Activated naive CD8-positive, alpha-beta T cell treated with anti-CD3 and anti-CD28 coated beads for 36 hours (primary cell): ENCODE results near the gene DCDC1. TPM values are rescaled to one million over a fixed set of nuclear protein-coding genes. Genes with fewer than 3 reads are reported as not detected.

Experiments
- DNase-seq: peaks from one replicate; pipeline ENCODE4 v3.0.0; 2021
- H3K27ac Mint-ChIP-seq: one replicate; pipeline ENCODE4 v1.8.0; 2022; ENCODE audit warnings: mild to moderate bottlenecking, moderate library complexity, mixed read lengths
- H3K27me3 Mint-ChIP-seq: one replicate; pipeline ENCODE4 v1.8.0; 2022; ENCODE audit warnings: mild to moderate bottlenecking, mixed read lengths
- H3K36me3 Mint-ChIP-seq: one replicate; pipeline ENCODE4 v1.8.0; 2021; ENCODE audit warnings: mild to moderate bottlenecking, mixed read lengths
- H3K4me1 Mint-ChIP-seq: one replicate; pipeline ENCODE4 v1.8.0; 2021; ENCODE audit warnings: mixed read lengths
- H3K4me3 Mint-ChIP-seq: one replicate; pipeline ENCODE4 v1.8.0; 2022; ENCODE audit warnings: mild to moderate bottlenecking, moderate library complexity, mixed read lengths
- H3K9me3 Mint-ChIP-seq: one replicate; pipeline ENCODE4 v1.8.0; 2022; ENCODE audit warnings: mixed read lengths
- total RNA-seq, 2 experiments: library from RNA; stranded (reverse); gene quantifications; one replicate each; pipeline ENCODE4 v1.2.3, GENCODE V29; 2021

Gene DCDC1, protein sequence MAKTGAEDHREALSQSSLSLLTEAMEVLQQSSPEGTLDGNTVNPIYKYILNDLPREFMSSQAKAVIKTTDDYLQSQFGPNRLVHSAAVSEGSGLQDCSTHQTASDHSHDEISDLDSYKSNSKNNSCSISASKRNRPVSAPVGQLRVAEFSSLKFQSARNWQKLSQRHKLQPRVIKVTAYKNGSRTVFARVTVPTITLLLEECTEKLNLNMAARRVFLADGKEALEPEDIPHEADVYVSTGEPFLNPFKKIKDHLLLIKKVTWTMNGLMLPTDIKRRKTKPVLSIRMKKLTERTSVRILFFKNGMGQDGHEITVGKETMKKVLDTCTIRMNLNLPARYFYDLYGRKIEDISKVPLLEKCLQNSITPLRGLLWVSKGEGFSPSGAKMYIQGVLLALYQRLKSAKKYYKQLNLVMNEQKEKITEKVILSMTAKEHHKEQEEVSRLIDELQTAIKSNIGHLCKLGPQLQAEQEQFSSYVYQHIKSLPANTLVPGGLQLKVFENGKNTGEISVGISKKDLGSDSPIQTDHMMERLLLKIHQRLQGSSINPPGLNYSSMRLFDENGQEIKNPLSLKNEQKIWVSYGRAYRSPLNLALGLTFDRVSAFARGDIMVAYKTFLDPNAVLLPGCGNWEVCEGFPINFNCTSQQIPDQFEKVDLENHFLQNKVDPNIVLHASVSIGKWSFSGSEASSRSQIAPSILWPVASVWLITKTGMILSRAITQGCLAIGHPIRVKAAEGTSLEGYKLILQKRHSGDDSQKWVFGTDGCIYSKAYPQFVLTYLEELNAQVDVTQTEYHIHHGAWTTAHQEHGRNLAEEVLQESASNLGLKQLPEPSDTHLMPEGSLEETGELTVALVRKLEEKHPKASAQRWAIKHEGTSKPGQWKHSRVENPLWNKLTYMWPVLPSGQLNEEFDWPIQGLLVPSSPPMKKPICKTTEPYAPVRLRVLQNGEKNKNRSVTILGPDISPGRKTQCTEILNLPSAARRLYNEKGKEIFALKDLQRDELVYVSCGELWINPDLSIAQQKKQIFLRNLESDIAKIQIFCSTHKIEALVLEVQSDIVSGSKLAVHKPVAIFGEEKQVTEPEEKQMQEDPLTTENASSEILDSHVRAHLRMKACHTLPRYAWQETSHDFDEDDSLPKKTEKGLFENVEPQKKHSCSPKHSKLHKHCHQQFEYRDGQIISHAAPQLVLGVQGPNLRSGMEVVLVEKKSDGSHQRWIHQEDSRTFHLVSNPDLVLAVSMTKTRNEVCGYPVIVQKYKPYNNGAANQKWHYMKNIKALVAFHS (N-terminal part only)
- under 1 TPM; 0.14 to 0.36 TPM for total RNA-seq

DNA sequence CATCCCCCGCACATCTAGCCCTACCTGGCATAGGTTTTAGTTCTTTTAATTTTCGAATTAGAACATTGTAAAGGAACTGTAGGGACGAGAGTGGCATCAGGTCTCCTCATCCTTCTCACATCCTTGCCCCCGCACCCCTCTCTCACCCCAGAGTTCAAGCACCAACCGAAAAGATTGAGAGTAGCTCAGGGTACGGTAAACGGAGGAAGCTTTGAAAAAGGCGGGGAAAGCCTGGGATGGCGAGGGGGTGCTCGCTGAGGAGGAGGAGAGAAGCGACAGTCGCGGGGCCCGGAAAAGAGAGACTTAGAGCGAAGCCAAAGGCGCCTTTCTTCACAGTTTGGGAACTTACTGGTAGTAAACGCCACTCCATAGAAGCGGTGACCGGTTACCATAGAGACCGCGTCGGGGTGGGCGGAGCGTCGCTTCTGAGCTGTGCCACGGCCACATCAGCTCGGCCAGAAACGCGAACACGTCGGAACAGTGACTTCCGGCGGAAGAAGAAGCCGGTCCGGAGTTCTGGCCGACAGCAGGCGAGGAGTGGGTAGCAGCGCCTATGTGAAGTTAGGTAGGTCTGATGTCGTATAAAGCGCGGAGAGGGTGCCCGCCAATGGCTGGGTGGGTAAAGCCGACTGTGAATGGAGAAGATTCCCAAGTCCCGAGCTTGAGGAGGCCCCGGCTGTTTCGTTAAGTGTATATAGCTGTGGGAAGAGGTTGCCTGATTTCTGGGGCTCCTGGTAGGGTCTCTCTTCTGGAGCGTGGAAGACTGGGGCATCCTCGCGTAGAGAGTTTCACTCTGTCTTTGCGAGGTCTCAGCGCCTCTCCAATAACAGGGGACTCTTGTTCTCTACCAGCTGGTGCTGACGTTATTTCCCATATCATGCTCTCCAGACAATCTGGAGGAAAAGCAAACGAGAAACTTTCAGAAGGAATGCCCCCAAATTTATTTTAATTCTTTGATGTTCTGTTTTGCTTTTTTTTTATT lies at the start of gene DCDC1, which contains the start of gene DNAJC24:
DCDC1 (minus strand) TSS at position 392 of the 982 bp plus-strand sequence. CDS start 41,459 bp downstream, outside the sequence.
DNAJC24 (plus strand) TSS at position 513 of the 982 bp plus-strand sequence. CDS start 889 bp downstream, outside the sequence.
- H3K9me3 Mint-ChIP-seq, result no peaks in the 10 kb centered on the region

DNA sequence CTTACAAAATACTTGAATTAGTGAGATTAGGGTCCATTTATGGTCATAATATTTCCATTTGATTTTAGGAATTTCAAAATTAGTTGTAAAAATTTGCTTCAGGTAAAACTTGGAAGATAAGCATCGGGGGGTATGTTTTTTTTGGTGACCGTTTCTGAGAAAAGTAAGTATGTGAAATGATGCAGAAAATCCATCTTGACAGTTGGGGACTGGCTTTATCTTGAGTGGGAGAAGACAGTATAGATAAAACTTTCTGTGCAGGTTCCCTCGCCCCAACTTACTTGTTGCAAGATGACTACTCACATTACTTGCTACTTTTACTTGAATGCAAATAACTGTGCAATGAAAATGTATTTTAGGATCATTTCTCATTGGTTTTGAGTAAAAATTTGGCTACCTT lies 49.6 kb upstream of the DCDC1 start:
- peaks cover 15% of the 10 kb centered on the region for H3K36me3 Mint-ChIP-seq
- no peak overlapping the region for H3K4me3 Mint-ChIP-seq
- DNase-seq, result no peak
- H3K9me3 Mint-ChIP-seq, result no peaks in the 10 kb centered on the region
- H3K27me3 Mint-ChIP-seq, result no peaks in the 10 kb centered on the region
- H3K27ac Mint-ChIP-seq, result no peak overlapping the region
- H3K4me1 Mint-ChIP-seq, result peaks cover 2% of the 10 kb centered on the region

More for the DNA sequence above, at the start of gene DCDC1, which contains the start of gene DNAJC24:
- Mint-ChIP-seq H3K36me3 (peaks cover 9% of the 10 kb centered on the region), H3K4me1 (peaks cover 36% of the 10 kb centered on the region), H3K4me3 (peak within 1 kb of the TSS; percentile 90), H3K27me3 (no peaks in the 10 kb centered on the region), H3K27ac (peak within 1 kb of the TSS; percentile 87)
- DNase-seq, result peak; percentile 90

DNA sequence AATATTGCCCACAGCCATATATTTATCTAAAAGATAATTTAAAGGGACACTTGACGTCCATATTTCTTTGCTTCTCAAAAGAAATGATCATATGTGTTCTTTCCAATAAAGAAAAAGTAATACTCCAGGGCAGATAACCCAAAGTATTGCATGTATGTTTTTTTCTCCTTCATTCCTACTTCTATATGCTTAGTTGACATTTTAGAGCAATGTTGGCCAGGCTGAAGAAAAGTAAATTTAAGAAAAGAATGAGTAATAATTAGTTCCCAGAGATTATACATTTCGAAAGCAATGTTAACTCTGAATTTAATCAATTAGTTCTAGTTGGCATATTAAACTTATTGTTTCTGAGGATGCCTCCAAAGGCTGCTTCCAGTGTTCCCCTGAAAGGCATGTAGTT lies 48.3 kb upstream of the DCDC1 start:
- H3K9me3 Mint-ChIP-seq, result no peaks in the 10 kb centered on the region
- no peak for DNase-seq
- no peak overlapping the region for H3K27ac Mint-ChIP-seq
- no peaks in the 10 kb centered on the region for H3K27me3 Mint-ChIP-seq
- H3K4me3 Mint-ChIP-seq, result no peak overlapping the region
- H3K36me3 Mint-ChIP-seq, result peaks cover 11% of the 10 kb centered on the region
- no peaks in the 10 kb centered on the region for H3K4me1 Mint-ChIP-seq

DNA sequence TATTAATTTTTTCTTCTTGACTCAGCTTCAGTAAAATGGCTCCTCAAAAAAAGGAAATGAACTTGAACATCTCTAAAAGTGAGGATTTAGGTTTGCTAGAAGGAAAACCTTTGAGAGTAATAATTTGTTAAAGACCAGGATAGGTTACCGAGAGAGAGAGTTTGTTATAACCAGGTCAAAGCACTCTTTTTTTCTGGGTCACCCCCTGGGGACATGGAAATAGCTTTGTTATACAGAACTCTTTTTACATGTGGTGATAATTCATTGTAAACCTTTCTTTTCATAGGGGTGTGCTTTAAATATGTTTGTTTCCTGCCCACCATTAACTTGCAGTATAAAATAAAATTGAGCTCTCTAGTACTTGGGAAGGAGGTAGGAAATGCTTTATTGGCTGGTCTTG lies 47.8 kb upstream of the DCDC1 start:
- peaks cover 11% of the 10 kb centered on the region for H3K36me3 Mint-ChIP-seq
- H3K27me3 Mint-ChIP-seq, result no peaks in the 10 kb centered on the region
- no peaks in the 10 kb centered on the region for H3K9me3 Mint-ChIP-seq
- no peaks in the 10 kb centered on the region for H3K4me1 Mint-ChIP-seq
- H3K4me3 Mint-ChIP-seq, result no peak overlapping the region
- no peak for DNase-seq
- H3K27ac Mint-ChIP-seq, result no peak overlapping the region

DNA sequence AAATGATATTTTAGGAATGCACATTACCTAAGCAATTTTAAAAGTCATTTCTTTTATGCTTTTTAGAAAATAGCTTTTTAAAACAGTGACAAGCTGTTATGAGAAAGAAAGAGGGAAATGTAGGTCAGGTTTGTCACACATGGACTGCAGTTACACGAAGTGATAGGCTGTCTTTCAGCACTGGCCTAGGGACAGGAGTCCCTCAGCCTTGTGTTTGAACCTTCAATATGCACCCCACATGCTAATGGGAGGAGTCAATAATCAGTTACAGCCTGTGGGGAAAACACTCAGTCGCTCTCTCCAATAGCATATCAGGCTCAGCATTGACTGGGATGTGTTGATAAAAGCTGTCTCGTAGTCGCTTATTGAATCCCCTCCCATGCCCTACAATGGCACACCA lies 45.9 kb upstream of the DCDC1 start:
- H3K9me3 Mint-ChIP-seq, result peaks cover 4% of the 10 kb centered on the region
- H3K27ac Mint-ChIP-seq, result no peak overlapping the region
- no peaks in the 10 kb centered on the region for H3K27me3 Mint-ChIP-seq
- H3K4me1 Mint-ChIP-seq, result no peaks in the 10 kb centered on the region
- H3K36me3 Mint-ChIP-seq, result peaks cover 13% of the 10 kb centered on the region
- DNase-seq, result no peak
- H3K4me3 Mint-ChIP-seq, result no peak overlapping the region

DNA sequence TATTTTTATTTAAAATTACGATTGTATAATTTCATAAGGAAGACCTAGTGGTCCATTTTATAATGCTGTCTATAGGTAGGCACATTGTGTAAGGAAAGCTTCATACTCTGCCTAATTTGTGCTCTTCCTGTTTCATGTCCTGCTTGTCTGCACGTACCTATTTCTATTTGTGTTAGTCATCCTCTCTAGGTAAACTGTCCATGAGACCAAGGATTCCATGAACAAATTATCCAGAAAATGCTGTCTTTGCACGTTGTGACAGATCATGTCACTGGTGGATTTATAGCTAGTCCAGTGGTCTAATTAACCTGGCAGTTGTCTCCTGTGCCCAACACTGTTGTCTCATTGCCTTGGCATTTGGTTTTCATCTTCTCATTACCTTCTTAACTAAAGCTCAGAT lies 44.8 kb upstream of the DCDC1 start:
- no peak for DNase-seq
- Mint-ChIP-seq H3K4me3 (no peak overlapping the region), H3K4me1 (no peaks in the 10 kb centered on the region), H3K27ac (no peak overlapping the region), H3K9me3 (peaks cover 6% of the 10 kb centered on the region), H3K27me3 (no peaks in the 10 kb centered on the region), H3K36me3 (peaks cover 15% of the 10 kb centered on the region)

DNA sequence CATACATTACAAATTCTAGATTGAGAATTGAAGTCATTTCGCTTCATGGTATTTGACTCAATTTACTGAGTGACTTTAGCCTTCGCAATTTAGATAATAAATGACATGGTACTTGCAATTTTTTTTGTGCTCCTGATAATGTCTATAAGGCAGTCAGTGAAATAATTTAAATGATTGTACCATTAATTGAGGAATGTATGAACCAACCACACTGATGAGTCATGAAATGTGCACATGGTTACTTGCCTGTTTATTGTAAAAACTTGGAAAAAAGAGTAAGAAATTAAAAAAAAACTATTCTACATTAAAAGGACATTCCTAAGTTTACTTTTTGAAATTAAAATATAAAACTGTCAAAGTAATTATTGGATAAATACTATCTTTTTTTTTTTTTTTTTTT lies 43.4 kb upstream of the DCDC1 start:
- Mint-ChIP-seq H3K4me3 (no peak overlapping the region), H3K27me3 (no peaks in the 10 kb centered on the region), H3K9me3 (peaks cover 6% of the 10 kb centered on the region), H3K4me1 (peaks cover 5% of the 10 kb centered on the region), H3K27ac (no peak overlapping the region), H3K36me3 (peaks cover 15% of the 10 kb centered on the region)
- no peak for DNase-seq

DNA sequence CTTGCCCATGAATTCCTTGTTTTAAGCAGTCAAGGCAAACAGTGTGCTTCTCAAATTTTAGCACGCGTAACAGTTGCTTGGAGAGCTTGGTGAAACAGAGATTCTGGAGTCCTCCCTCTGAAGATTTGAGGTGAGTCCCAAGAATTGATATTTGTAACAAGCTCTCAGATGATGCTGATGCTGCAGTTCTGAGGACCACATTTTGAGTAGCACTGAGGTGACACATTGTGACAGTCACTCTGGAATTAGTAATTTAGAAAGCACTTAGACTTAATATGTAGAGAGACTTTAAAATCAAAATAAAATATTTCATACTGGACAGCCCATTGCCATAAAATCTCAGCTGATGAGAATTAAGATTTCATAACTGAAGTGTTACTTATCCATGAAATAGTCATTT lies 38.7 kb upstream of the DCDC1 start:
- no peaks in the 10 kb centered on the region for H3K27me3 Mint-ChIP-seq
- no peak overlapping the region for H3K27ac Mint-ChIP-seq
- peaks cover 8% of the 10 kb centered on the region for H3K4me1 Mint-ChIP-seq
- DNase-seq, result no peak
- peaks cover 12% of the 10 kb centered on the region for H3K36me3 Mint-ChIP-seq
- no peak overlapping the region for H3K4me3 Mint-ChIP-seq
- H3K9me3 Mint-ChIP-seq, result peaks cover 6% of the 10 kb centered on the region

DNA sequence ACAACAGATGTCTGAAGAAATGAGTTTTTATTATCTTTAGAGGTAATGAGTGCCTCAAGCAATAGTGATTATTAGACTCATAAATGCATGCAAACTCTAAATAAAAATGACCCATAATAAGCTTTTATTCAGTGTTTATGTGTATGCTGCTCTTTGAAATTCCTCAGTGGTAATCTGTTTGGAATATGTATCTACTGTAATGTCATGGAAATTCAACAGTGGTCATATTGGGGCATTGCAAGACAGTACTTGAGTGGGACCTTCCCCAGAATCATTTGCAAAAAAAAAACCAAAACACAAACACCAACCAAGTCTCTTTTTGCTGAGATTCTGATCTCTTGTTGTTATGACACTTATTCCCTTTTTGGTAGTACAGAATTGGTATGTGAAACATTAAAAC lies 35.1 kb upstream of the DCDC1 start:
- H3K36me3 Mint-ChIP-seq, result peaks cover 28% of the 10 kb centered on the region
- H3K4me3 Mint-ChIP-seq, result no peak overlapping the region
- peaks cover 11% of the 10 kb centered on the region for H3K4me1 Mint-ChIP-seq
- H3K27me3 Mint-ChIP-seq, result no peaks in the 10 kb centered on the region
- no peak overlapping the region for H3K27ac Mint-ChIP-seq
- no peaks in the 10 kb centered on the region for H3K9me3 Mint-ChIP-seq
- no peak for DNase-seq

DNA sequence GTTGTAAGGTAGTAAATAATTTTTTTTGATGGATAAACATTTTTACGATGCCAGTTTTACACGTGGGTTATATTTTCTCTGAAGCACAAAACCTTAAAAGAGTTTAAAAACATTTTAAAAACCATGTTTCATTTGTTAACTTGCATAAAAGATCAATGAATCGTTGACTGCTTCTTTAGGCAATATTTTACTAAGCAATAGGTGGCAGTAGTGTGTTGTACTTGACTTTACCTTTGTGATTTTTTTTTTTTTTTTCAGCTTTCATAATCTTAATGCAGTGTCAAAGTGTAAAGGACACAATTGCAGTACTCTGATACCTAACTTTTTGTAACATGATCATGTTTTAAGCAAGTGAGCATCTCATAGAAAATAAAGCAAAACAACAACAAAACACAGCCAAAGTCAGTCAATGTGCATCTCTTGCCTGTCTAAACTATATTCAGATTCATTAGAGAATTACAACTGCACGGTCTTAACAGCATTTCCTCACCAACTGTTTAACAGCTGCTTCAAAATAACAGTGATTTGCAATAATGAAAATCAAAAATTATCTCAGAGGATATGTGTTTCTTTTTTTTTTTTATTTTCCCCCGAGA lies 27.8 kb upstream of the DCDC1 start:
- no peak for DNase-seq
- no peak overlapping the region for H3K4me3 Mint-ChIP-seq
- peaks cover 5% of the 10 kb centered on the region for H3K4me1 Mint-ChIP-seq
- H3K36me3 Mint-ChIP-seq, result peaks cover 28% of the 10 kb centered on the region
- no peak overlapping the region for H3K27ac Mint-ChIP-seq
- no peaks in the 10 kb centered on the region for H3K27me3 Mint-ChIP-seq
- H3K9me3 Mint-ChIP-seq, result no peaks in the 10 kb centered on the region

DNA sequence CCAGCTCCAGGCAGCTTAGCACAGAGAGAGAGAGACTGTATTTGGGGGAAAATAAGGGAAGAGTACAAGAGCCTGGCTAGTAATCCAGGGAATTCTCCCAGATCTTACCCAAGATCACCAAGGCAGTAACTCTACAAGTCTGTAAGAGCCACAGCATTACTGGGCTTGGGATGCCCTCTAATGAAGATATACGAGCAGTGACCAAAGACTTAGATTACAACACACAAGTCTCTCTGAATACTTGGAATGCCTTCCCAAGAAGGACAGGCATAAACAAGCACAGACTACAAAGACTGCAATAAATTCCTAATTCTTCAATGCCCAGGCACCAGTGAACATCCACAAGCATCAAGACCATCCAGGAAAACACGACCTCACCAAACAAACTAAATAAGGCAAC lies 17.8 kb upstream of the DCDC1 start:
- no peak for DNase-seq
- H3K36me3 Mint-ChIP-seq, result peaks cover 28% of the 10 kb centered on the region
- H3K9me3 Mint-ChIP-seq, result peaks cover 9% of the 10 kb centered on the region
- H3K27me3 Mint-ChIP-seq, result no peaks in the 10 kb centered on the region
- no peak overlapping the region for H3K4me3 Mint-ChIP-seq
- peaks cover 9% of the 10 kb centered on the region for H3K4me1 Mint-ChIP-seq
- no peak overlapping the region for H3K27ac Mint-ChIP-seq

DNA sequence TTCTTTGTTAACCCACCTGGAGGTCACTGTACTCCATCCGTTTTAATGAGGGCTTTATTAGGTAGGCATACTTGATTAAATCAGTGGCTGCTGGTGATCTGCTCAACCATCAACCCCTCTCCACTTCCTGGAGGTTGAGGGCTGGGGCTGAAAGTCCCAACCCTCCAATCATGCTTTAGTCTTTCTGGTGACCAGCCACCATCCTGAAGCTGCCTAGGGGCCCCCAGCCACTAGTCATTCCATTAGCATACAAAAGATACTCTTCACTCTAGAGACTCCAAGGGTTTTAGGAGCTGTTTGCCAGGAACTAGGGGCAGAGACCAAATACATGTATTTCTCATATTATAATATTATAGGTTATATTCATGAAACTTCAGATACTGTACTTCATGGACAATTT lies 13.6 kb upstream of the DCDC1 start:
- Mint-ChIP-seq H3K9me3 (no peaks in the 10 kb centered on the region), H3K36me3 (peaks cover 16% of the 10 kb centered on the region), H3K4me3 (no peak overlapping the region), H3K4me1 (peaks cover 14% of the 10 kb centered on the region), H3K27ac (no peak overlapping the region), H3K27me3 (no peaks in the 10 kb centered on the region)
- DNase-seq, result no peak

DNA sequence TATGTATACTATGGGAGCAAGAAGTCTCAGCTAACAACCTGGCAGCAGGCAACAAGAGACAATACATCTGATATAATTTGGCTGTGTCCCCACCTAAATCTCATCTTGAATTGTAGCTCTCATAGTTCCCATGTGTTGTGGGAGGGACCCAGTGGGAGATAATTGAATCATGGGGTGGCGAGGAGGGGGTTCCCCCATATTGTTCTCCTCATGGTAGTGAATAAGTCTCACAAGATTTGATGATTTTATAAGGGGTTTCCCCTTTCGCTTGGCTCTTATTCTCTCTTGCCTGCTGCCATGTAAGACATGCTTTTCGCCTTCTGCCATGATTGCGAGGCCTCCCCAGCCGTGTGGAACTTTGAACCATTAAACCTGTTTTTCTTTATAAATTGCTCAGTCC lies 6.3 kb upstream of the DCDC1 start:
- Mint-ChIP-seq H3K4me1 (peaks cover 37% of the 10 kb centered on the region), H3K4me3 (no peak overlapping the region), H3K9me3 (no peaks in the 10 kb centered on the region), H3K27me3 (no peaks in the 10 kb centered on the region), H3K27ac (no peak overlapping the region), H3K36me3 (peaks cover 27% of the 10 kb centered on the region)
- DNase-seq, result no peak
